HG03442 (cell line): Measurements from ENCODE around the gene PKIB.
"Not testable (repeated sequence)": the region's sequence is repeated elsewhere in the genome, so short reads cannot be mapped to it uniquely, and the experiment has no call there.

ENCODE experiments used
- ATAC-seq: cut with Tn5 transposase; IDR thresholded peaks from one replicate; pipeline ENCODE4 v1.9.1; 2021; ENCODE audit warnings: mild to moderate bottlenecking, moderate library complexity; ENCODE audit not compliant: unreplicated experiment

PKIB gene

GRCh38 chr6:122609881-122610689 lies at the start of gene PKIB:
TSS of gene PKIB (plus strand) at chr6:122610405. CDS start at chr6:122717795, 107,390 bp downstream.
- peak; percentile 93 for ATAC-seq

GRCh38 chr6:122563364-122564052 lies 46.7 kb upstream of the PKIB start:
- ATAC-seq, result no peak

GRCh38 chr6:122564230-122564629 lies 46.0 kb upstream of the PKIB start:
- ATAC-seq, result no peak

- no peak for ATAC-seq
Observed at GRCh38 chr6:122565708-122566107, 44.5 kb upstream of the PKIB start.

- ATAC-seq, result no peak
Observed at GRCh38 chr6:122567034-122567433, 43.2 kb upstream of the PKIB start.

GRCh38 chr6:122568350-122568749 lies 41.9 kb upstream of the PKIB start:
- ATAC-seq, result no peak

GRCh38 chr6:122568797-122569221 lies 41.4 kb upstream of the PKIB start:
- ATAC-seq, result no peak

- ATAC-seq, result no peak
Observed at GRCh38 chr6:122569230-122569771, 40.9 kb upstream of the PKIB start.

- peak; percentile 62 for ATAC-seq
Observed at GRCh38 chr6:122571888-122572287, 38.3 kb upstream of the PKIB start.

- no peak for ATAC-seq
Observed at GRCh38 chr6:122576888-122577287, 33.3 kb upstream of the PKIB start.

GRCh38 chr6:122578961-122579360 lies 31.2 kb upstream of the PKIB start:
- ATAC-seq, result no peak

GRCh38 chr6:122580737-122581136 lies 29.5 kb upstream of the PKIB start:
- ATAC-seq, result no peak

- no peak for ATAC-seq
Observed at GRCh38 chr6:122589115-122589514, 21.1 kb upstream of the PKIB start.

- ATAC-seq, result not testable (repeated sequence)
Observed at GRCh38 chr6:122598295-122598694, 11.9 kb upstream of the PKIB start.

GRCh38 chr6:122604676-122605075 lies 5.5 kb upstream of the PKIB start:
- ATAC-seq, result no peak

- peak; percentile 43 for ATAC-seq
Observed at GRCh38 chr6:122610690-122611455, 668 bp downstream of the PKIB start.

- no peak for ATAC-seq
Observed at GRCh38 chr6:122612838-122613237, 2.6 kb downstream of the PKIB start.

- ATAC-seq, result no peak
Observed at GRCh38 chr6:122614303-122614702, 4.1 kb downstream of the PKIB start.

GRCh38 chr6:122615409-122615808 lies 5.2 kb downstream of the PKIB start:
- ATAC-seq, result no peak

GRCh38 chr6:122616877-122617276 lies 6.7 kb downstream of the PKIB start:
- no peak for ATAC-seq

GRCh38 chr6:122619309-122619708 lies 9.1 kb downstream of the PKIB start:
- ATAC-seq, result no peak
